HepG2 (cell line): ENCODE measurements around the gene VRK2. TPM values are rescaled to one million over a fixed set of nuclear protein-coding genes. Genes with fewer than 3 reads are reported as not detected.

Experiments used
- ATAC-seq: fragments of 200-7000 bp; cut with Tn5 transposase; 3 replicates; pipeline ENCODE4 v1.9.1; 2020; ENCODE audit warnings: mild to moderate bottlenecking, moderate library complexity
- BruUV-seq: library from RNA; stranded (reverse); fragments of 400-500 nt; replicated peaks from 2 replicates; lab custom pipeline; 2021; lab: Mats Ljungman, UMichigan
- CTCF ChIA-PET: fragments of 300-600 bp; formaldehyde crosslinking; extraction: SDS; loops from one replicate; lab custom pipeline; 2021; ENCODE audit warnings: low total read pairs, inconsistent platforms, low intra/inter-chr PET ratio; lab: Yijun Ruan, JAX
- POLR2A ChIA-PET: fragments of 350-600 bp; sonication (Branson Sonifier 250); formaldehyde crosslinking; loops from one replicate; lab custom pipeline; 2020; ENCODE audit warnings: antibody characterized with exemption, inconsistent platforms; lab: Yijun Ruan, JAX
- DNase-seq: peaks from one replicate; pipeline ENCODE4 v3.0.0-alpha.2; 2015; ENCODE audit warnings: low spot score
- FAIRE-seq: peaks from 3 replicates; lab custom pipeline; 2011; peaks lifted over from hg19 to GRCh38; lab: Jason Lieb, UNC
- H2AFZ ChIP-seq: one replicate; pipeline ENCODE4 v1.6.1; 2011; ENCODE audit warnings: low read length, inconsistent platforms
- H3K27ac ChIP-seq: fragments of 300-600 bp; 3 replicates; pipeline ENCODE4 v1.8.0; 2011; ENCODE audit warnings: mixed run types, mild to moderate bottlenecking, mixed read lengths, low read length, inconsistent platforms; ENCODE audit not compliant: insufficient read depth; ENCODE audit errors: extremely low read length
- H3K27me3 ChIP-seq, 2 experiments: fragments of 200-600 bp in 1 of 2; 2 replicates in 1 of 2; 3 replicates in 1 of 2; pipeline versions ENCODE4 v1.6.0 to v1.8.0; 2011; ENCODE audit warnings: low read length in 2 of 2, mild to moderate bottlenecking in 2 of 2, moderate library complexity in 2 of 2, inconsistent platforms in 1 of 2; ENCODE audit not compliant: insufficient read depth in 2 of 2, control insufficient read depth in 1 of 2
- H3K36me3 ChIP-seq, 2 experiments: fragments of 200-600 bp in 1 of 2; replicated peaks in 1 of 2; 2 replicates in 1 of 2; 3 replicates in 1 of 2; pipeline versions ENCODE4 v1.5.1 to v1.8.0; 2011; ENCODE audit warnings: low read length in 2 of 2, inconsistent platforms in 1 of 2; ENCODE audit not compliant: insufficient read depth in 2 of 2, control insufficient read depth in 1 of 2
- H3K4me1 ChIP-seq: 2 replicates; pipeline ENCODE4 v1.5.1; 2012; ENCODE audit warnings: low read length, inconsistent platforms; ENCODE audit not compliant: insufficient read depth
- H3K4me2 ChIP-seq: 2 replicates; pipeline ENCODE4 v1.6.0; 2011; ENCODE audit warnings: low read depth, low read length, inconsistent platforms
- H3K4me3 ChIP-seq, 3 experiments: fragments of 200-600 bp in 1 of 3; sonication (generic), shearing (Covaris generic) in 1 of 3; replicated peaks in 1 of 3; 2 replicates each; pipeline ENCODE4 v1.5.1; 2011 to 2016; ENCODE audit warnings: low read length in 3 of 3, inconsistent platforms in 2 of 3, low read depth in 2 of 3, mild to moderate bottlenecking in 2 of 3, control low read depth in 1 of 3, mixed read lengths in 1 of 3; ENCODE audit not compliant: insufficient read depth in 1 of 3
- H3K79me2 ChIP-seq: one replicate; pipeline ENCODE4 v1.6.1; 2011; ENCODE audit warnings: low read length, inconsistent platforms; ENCODE audit not compliant: insufficient read depth
- H3K9ac ChIP-seq: 2 replicates; pipeline ENCODE4 v1.6.0; 2011; ENCODE audit warnings: mild to moderate bottlenecking, low read depth, low read length, inconsistent platforms; ENCODE audit not compliant: insufficient read depth
- H3K9me3 ChIP-seq: 2 replicates; pipeline ENCODE4 v1.5.1; 2012; ENCODE audit warnings: mild to moderate bottlenecking, low read length
- H4K20me1 ChIP-seq: 2 replicates; pipeline ENCODE4 v1.6.0; 2011; ENCODE audit warnings: inconsistent platforms, mild to moderate bottlenecking, low read length, moderate library complexity; ENCODE audit not compliant: insufficient read depth
- FOXA1 ChIP-seq, 2 experiments: fragments of 450-650 bp in 1 of 2; sonication (generic) in 1 of 2; formaldehyde crosslinking in 1 of 2; IDR thresholded peaks; 2 replicates each; pipeline versions ENCODE4 v1.4.0 to v1.6.1; 2016 to 2020; ENCODE audit warnings: missing genetic modification reagents in 1 of 2
- FOXO1 ChIP-seq: sonication (generic); formaldehyde crosslinking; IDR thresholded peaks from 2 replicates; pipeline ENCODE4 v1.4.0; 2020; ENCODE audit warnings: missing genetic modification reagents
- FOXP1 ChIP-seq, 2 experiments: fragments of 450-650 bp in 1 of 2; IDR thresholded peaks; 2 replicates each; pipeline ENCODE4 v1.6.1; 2017 to 2018; ENCODE audit warnings: antibody characterized with exemption in 1 of 2
- HMG20A ChIP-seq: IDR thresholded peaks from 2 replicates; pipeline ENCODE4 v1.6.1; 2016; ENCODE audit warnings: borderline replicate concordance
- NFATC3 ChIP-seq: sonication (generic); formaldehyde crosslinking; IDR thresholded peaks from 2 replicates; pipeline ENCODE4 v1.5.1; 2020; ENCODE audit warnings: mild to moderate bottlenecking, missing genetic modification reagents
- PHF21A ChIP-seq: sonication (generic); formaldehyde crosslinking; IDR thresholded peaks from 2 replicates; pipeline ENCODE4 v1.5.0; 2020; ENCODE audit warnings: mild to moderate bottlenecking, missing genetic modification reagents
- SOX13 ChIP-seq, 3 experiments: fragments of 450-650 bp in 1 of 3; sonication (generic) in 1 of 3; formaldehyde crosslinking in 1 of 3; IDR thresholded peaks in 2 of 3; conservative IDR thresholded peaks in 1 of 3; 2 replicates each; pipeline versions ENCODE4 v1.5.0 to v1.6.1; 2016 to 2020; ENCODE audit warnings: antibody characterized with exemption in 1 of 3, mild to moderate bottlenecking in 1 of 3, missing compliant biosample characterization in 1 of 3, missing genetic modification reagents in 1 of 3, moderate library complexity in 1 of 3
- SOX5 ChIP-seq: IDR thresholded peaks from 2 replicates; pipeline ENCODE4 v1.6.1; 2016; ENCODE audit warnings: borderline replicate concordance
- ZFP36L2 ChIP-seq: sonication (generic); formaldehyde crosslinking; IDR thresholded peaks from 2 replicates; pipeline ENCODE4 v1.4.0; 2020; ENCODE audit warnings: missing genetic modification reagents
- ZMAT3 ChIP-seq: sonication (generic); formaldehyde crosslinking; conservative IDR thresholded peaks from 2 replicates; pipeline ENCODE4 v1.7.0; 2021; ENCODE audit warnings: missing genetic modification reagents
- ZXDC ChIP-seq: sonication (generic); formaldehyde crosslinking; IDR thresholded peaks from 2 replicates; pipeline ENCODE4 v1.5.0; 2020; ENCODE audit warnings: mild to moderate bottlenecking, missing genetic modification reagents
- WGBS: methylation state at CpG from one replicate; pipeline ENCODE4 v1.1.6; 2017; ENCODE audit warnings: low lambda C conversion rate; 5-methylcytosine and 5-hydroxymethylcytosine counted together
- in situ Hi-C: cut with HindIII; loops from 2 replicates; pipeline ENCODE4 v1.10.0; 2017; ENCODE audit warnings: low pct_unique_long_range_greater_than_20kb; ENCODE audit not compliant: extremely low pct_ligation_motif_present
- intact Hi-C: fragments of 100-400 bp; cut with micrococcal nuclease; formaldehyde crosslinking; loops from one replicate; pipeline ENCODE4 v1.10.0; 2022; ENCODE audit not compliant: unreplicated experiment
- polyA plus RNA-seq, 8 experiments: library from polyadenylated mRNA; depleted of rRNA in 3 of 8; stranded (reverse) in 7 of 8; unstranded in 1 of 8; fragments of >200 nt; fragmentation: Illumina TruSeq in 4 of 8; extraction: Trizol in 4 of 8; gene quantifications; 2 replicates each; pipeline versions ENCODE4 v1.2.1 to v1.2.3, GENCODE V29; 2011 to 2016; ENCODE audit warnings: low read depth in 4 of 8, missing spikeins in 1 of 8, mixed read lengths in 1 of 8; ENCODE audit not compliant: insufficient read depth in 1 of 8
- total RNA-seq, 5 experiments: library from RNA; depleted of rRNA; stranded (reverse); fragments of >200 nt; fragmentation: Illumina TruSeq; extraction: Trizol; gene quantifications; 2 replicates each; pipeline ENCODE4 v1.2.3, GENCODE V29; 2016; ENCODE audit warnings: low read depth in 1 of 5
- TF ChIP-seq, protein P1 (sequence below): IDR thresholded peaks from 2 replicates; pipeline ENCODE4 v1.6.1; 2016; ENCODE audit warnings: mild to moderate bottlenecking
- TF ChIP-seq, protein P2 (sequence below): sonication (generic); formaldehyde crosslinking; IDR thresholded peaks from 2 replicates; pipeline ENCODE4 v1.4.0; 2020; ENCODE audit warnings: mild to moderate bottlenecking, missing genetic modification reagents
- TF ChIP-seq, protein P3 (sequence below), 2 experiments: IDR thresholded peaks; 2 replicates each; pipeline ENCODE4 v1.6.1; 2011 to 2012; ENCODE audit warnings: low read length in 2 of 2, borderline replicate concordance in 1 of 2, low read depth in 1 of 2, mild to moderate bottlenecking in 1 of 2, moderate library complexity in 1 of 2

VRK2 gene
- total and polyA plus RNA-seq, 2 of the 13 experiments (the other 11 are each of a cell fraction or from before 2014, with no cell fraction given): 13.3 to 29.1 TPM

- TF ChIP-seq NFATC3 (CRISPR knock-in tag) (no peak), ZFP36L2 (CRISPR knock-in tag) (no peak), PHF21A (CRISPR knock-in tag) (no peak), FOXO1 (CRISPR knock-in tag) (no peak), ZMAT3 (CRISPR knock-in tag) (no peak), ZXDC (CRISPR knock-in tag) (no peak)
- TF ChIP-seq, protein P1, sequence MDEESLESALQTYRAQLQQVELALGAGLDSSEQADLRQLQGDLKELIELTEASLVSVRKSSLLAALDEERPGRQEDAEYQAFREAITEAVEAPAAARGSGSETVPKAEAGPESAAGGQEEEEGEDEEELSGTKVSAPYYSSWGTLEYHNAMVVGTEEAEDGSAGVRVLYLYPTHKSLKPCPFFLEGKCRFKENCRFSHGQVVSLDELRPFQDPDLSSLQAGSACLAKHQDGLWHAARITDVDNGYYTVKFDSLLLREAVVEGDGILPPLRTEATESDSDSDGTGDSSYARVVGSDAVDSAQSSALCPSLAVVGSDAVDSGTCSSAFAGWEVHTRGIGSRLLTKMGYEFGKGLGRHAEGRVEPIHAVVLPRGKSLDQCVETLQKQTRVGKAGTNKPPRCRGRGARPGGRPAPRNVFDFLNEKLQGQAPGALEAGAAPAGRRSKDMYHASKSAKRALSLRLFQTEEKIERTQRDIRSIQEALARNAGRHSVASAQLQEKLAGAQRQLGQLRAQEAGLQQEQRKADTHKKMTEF (CRISPR knock-in tag): no peak
- TF ChIP-seq, protein P2, sequence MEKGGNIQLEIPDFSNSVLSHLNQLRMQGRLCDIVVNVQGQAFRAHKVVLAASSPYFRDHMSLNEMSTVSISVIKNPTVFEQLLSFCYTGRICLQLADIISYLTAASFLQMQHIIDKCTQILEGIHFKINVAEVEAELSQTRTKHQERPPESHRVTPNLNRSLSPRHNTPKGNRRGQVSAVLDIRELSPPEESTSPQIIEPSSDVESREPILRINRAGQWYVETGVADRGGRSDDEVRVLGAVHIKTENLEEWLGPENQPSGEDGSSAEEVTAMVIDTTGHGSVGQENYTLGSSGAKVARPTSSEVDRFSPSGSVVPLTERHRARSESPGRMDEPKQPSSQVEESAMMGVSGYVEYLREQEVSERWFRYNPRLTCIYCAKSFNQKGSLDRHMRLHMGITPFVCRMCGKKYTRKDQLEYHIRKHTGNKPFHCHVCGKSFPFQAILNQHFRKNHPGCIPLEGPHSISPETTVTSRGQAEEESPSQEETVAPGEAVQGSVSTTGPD: no peak
These were observed 39.7 kb upstream of the VRK2 start (continued) for GRCh38 chr2:58006952-58007284.

DNA sequence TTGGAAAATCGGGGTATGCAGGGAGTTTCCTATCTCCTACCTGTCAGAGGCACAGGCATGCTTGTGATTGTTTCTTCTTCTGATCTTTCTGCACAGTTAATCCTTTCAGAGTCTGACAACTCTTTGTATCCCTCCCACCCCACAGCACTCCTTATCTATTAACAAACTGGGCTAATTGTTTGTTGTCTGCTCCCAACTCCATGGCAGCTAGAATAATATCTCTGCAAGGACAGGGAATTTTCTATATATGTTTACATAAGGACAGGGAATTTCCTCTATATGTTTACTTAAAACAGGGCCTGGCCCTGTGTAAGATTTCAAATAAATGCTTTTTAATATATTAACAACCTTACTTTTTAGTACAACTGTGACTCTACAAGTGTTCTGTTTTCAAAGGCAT is 36.0 kb upstream of the VRK2 start:
- H3K4me1 ChIP-seq: peaks cover 8% of the 10 kb centered on the region
- 0% methylated on average over 1 of the region's 1 CpG for WGBS
- intact Hi-C loops: no loop called here
- POLR2A ChIA-PET: no interaction called here
- DNase-seq: peak; percentile 45
- in situ Hi-C loops: no loop called here
- CTCF ChIA-PET: no interaction called here
- H3K79me2 ChIP-seq: no peaks in the 10 kb centered on the region
- H4K20me1 ChIP-seq: no peaks in the 10 kb centered on the region
- FAIRE-seq: no peak
- 0 out of 2 replicates have a peak, but pooled peaks cover 1% of the 10 kb centered on the region for H3K9me3 ChIP-seq
- H2AFZ ChIP-seq: peak overlapping the region; percentile 2
- no peak overlapping the region for H3K27ac ChIP-seq
- no peak overlapping the region for H3K9ac ChIP-seq
- H3K36me3 ChIP-seq: no peaks in the 10 kb centered on the region
- peak; percentile 62 for ATAC-seq
- H3K4me3 ChIP-seq: no peak overlapping the region
- no TSS peak for BruUV-seq
- no peak overlapping the region for H3K4me2 ChIP-seq
- H3K27me3 ChIP-seq: no peaks in the 10 kb centered on the region
- no peak for TF ChIP-seq FOXP1 (IDR thresholded peaks at IDR 0.05)
- TF ChIP-seq FOXP1 (CRISPR knock-in tag; IDR thresholded peaks at IDR 0.05): peak; percentile 17; the same call in 1 of the 2 replicates
- TF ChIP-seq SOX5 (CRISPR knock-in tag): peak; percentile 46; the same call in 1 of the 2 replicates
- TF ChIP-seq SOX13 (IDR thresholded peaks at IDR 0.05): no peak
- peak in 1 of 2 experiments; percentile 59; a peak in 2 of 4 replicates for TF ChIP-seq SOX13 (CRISPR knock-in tag; conservative IDR thresholded peaks at IDR 0.05 in 1 of 2, IDR thresholded peaks at IDR 0.05 in 1 of 2)
- TF ChIP-seq HMG20A (CRISPR knock-in tag): peak; percentile 28; the same call in 1 of the 2 replicates
- TF ChIP-seq, protein P3, sequence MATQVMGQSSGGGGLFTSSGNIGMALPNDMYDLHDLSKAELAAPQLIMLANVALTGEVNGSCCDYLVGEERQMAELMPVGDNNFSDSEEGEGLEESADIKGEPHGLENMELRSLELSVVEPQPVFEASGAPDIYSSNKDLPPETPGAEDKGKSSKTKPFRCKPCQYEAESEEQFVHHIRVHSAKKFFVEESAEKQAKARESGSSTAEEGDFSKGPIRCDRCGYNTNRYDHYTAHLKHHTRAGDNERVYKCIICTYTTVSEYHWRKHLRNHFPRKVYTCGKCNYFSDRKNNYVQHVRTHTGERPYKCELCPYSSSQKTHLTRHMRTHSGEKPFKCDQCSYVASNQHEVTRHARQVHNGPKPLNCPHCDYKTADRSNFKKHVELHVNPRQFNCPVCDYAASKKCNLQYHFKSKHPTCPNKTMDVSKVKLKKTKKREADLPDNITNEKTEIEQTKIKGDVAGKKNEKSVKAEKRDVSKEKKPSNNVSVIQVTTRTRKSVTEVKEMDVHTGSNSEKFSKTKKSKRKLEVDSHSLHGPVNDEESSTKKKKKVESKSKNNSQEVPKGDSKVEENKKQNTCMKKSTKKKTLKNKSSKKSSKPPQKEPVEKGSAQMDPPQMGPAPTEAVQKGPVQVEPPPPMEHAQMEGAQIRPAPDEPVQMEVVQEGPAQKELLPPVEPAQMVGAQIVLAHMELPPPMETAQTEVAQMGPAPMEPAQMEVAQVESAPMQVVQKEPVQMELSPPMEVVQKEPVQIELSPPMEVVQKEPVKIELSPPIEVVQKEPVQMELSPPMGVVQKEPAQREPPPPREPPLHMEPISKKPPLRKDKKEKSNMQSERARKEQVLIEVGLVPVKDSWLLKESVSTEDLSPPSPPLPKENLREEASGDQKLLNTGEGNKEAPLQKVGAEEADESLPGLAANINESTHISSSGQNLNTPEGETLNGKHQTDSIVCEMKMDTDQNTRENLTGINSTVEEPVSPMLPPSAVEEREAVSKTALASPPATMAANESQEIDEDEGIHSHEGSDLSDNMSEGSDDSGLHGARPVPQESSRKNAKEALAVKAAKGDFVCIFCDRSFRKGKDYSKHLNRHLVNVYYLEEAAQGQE (IDR thresholded peaks at IDR 0.05; ENCODE audit: borderline replicate concordance in 1 of 2, low read depth in 1 of 2, low read length in 2 of 2): no peak
- TF ChIP-seq FOXA1 (IDR thresholded peaks at IDR 0.05): peak; percentile 62
- no peak for TF ChIP-seq FOXA1 (CRISPR knock-in tag; IDR thresholded peaks at IDR 0.05)
